CD4-positive, CD25-positive, alpha-beta regulatory T cell (primary cell): ENCODE data around the gene SETX. TPM values are rescaled to one million over a fixed set of nuclear protein-coding genes. Genes with fewer than 3 reads are reported as not detected.

Experiments used
- ATAC-seq, 2 donors: fragments of 150-1000 bp; cut with Tn5 transposase; one replicate each; pipeline ENCODE4 v1.10.0; 2021; ENCODE audit warnings: low read depth in 2 of 2, moderate number of reproducible peaks in 2 of 2, moderate library complexity in 1 of 2
- DNase-seq, 3 donors: peaks; one replicate each; pipeline versions ENCODE4 v3.0.0 to v3.0.0-alpha.2; 2012 to 2022; ENCODE audit warnings: mixed read lengths in 1 of 3
- H3K27ac ChIP-seq: one replicate; pipeline ENCODE4 v1.7.0; 2013; ENCODE audit warnings: mild to moderate bottlenecking, low read length; ENCODE audit not compliant: insufficient read depth, poor library complexity, severe bottlenecking
- H3K27me3 ChIP-seq: one replicate; pipeline ENCODE4 v1.7.0; 2013; ENCODE audit warnings: low read length; ENCODE audit not compliant: control insufficient read depth, insufficient read depth
- H3K36me3 ChIP-seq: one replicate; pipeline ENCODE4 v1.7.0; 2013; ENCODE audit warnings: mild to moderate bottlenecking, low read length, moderate library complexity; ENCODE audit not compliant: control insufficient read depth, insufficient read depth
- H3K4me1 ChIP-seq: 2 replicates; pipeline ENCODE4 v1.7.0; 2013; ENCODE audit warnings: mild to moderate bottlenecking, low read length; ENCODE audit not compliant: insufficient read depth, control insufficient read depth, poor library complexity, severe bottlenecking
- H3K4me3 ChIP-seq: one replicate; pipeline ENCODE4 v1.7.0; 2013; ENCODE audit warnings: low read depth, mild to moderate bottlenecking, low read length, moderate library complexity
- H3K9me3 ChIP-seq, 2 experiments: 1 replicate in 1 of 2; 2 replicates in 1 of 2; pipeline ENCODE4 v1.7.0; 2013; ENCODE audit warnings: low read length in 2 of 2, mild to moderate bottlenecking in 1 of 2, moderate library complexity in 1 of 2; ENCODE audit not compliant: control insufficient read depth in 2 of 2
- H3K27ac Mint-ChIP-seq, 3 donors: one replicate each; pipeline ENCODE4 v1.8.0; 2020 to 2022; ENCODE audit warnings: mild to moderate bottlenecking in 3 of 3, mixed read lengths in 3 of 3, moderate library complexity in 2 of 3
- H3K27me3 Mint-ChIP-seq: one replicate; pipeline ENCODE4 v1.8.0; 2022; ENCODE audit warnings: mild to moderate bottlenecking, mixed read lengths
- H3K36me3 Mint-ChIP-seq: one replicate; pipeline ENCODE4 v1.8.0; 2020; ENCODE audit warnings: mixed read lengths
- H3K4me1 Mint-ChIP-seq, 4 donors: one replicate each; pipeline ENCODE4 v1.8.0; 2020 to 2022; ENCODE audit warnings: mixed read lengths in 4 of 4, mild to moderate bottlenecking in 1 of 4
- H3K4me3 Mint-ChIP-seq, 4 donors: one replicate each; pipeline ENCODE4 v1.8.0; 2020 to 2022; ENCODE audit warnings: mild to moderate bottlenecking in 4 of 4, mixed read lengths in 4 of 4, moderate library complexity in 3 of 4
- H3K9me3 Mint-ChIP-seq, 7 donors: one replicate each; pipeline ENCODE4 v1.8.0; 2020 to 2022; ENCODE audit warnings: mixed read lengths in 7 of 7, mild to moderate bottlenecking in 3 of 7, moderate library complexity in 2 of 7
- polyA plus RNA-seq, 4 donors: library from polyadenylated mRNA; unstranded; fragments of 300-500 nt; fragmentation: Illumina TruSeq; gene quantifications; one replicate each; pipeline ENCODE4 v1.2.3, GENCODE V29; 2021
- total RNA-seq: library from RNA; stranded (reverse); gene quantifications from one replicate; pipeline ENCODE4 v1.2.3, GENCODE V29; 2022

The SETX gene
- total and polyA plus RNA-seq, 5 donors from 2014 or later = 22.6 to 70.5 (median 30.6) TPM

GRCh38 chr9:132301521-132301920 lies 53.3 kb downstream of the SETX start:
- no peaks in the 10 kb centered on the region for H3K27me3 Mint-ChIP-seq
- no peaks in the 10 kb centered on the region for H3K4me1 ChIP-seq
- no peak overlapping the region for H3K4me3 Mint-ChIP-seq
- H3K27ac Mint-ChIP-seq = peak overlapping the region in 1 of 3 donors; percentile 58
- no peak overlapping the region for H3K4me3 ChIP-seq
- DNase-seq (no peak), ATAC-seq (no peak)
- H3K4me1 Mint-ChIP-seq = peaks cover 0 to 32% (median 17%) of the 10 kb centered on the region in 4 donors
- H3K36me3 ChIP-seq = peaks cover 78% of the 10 kb centered on the region
- H3K27ac ChIP-seq = no peak overlapping the region
- H3K36me3 Mint-ChIP-seq = peaks cover 40% of the 10 kb centered on the region
- no peaks in the 10 kb centered on the region for H3K9me3 Mint-ChIP-seq
- no peaks in the 10 kb centered on the region for H3K9me3 ChIP-seq
- no peaks in the 10 kb centered on the region for H3K27me3 ChIP-seq

GRCh38 chr9:132299221-132299620 lies 55.6 kb downstream of the SETX start:
- DNase-seq (no peak), ATAC-seq (no peak)
- H3K36me3 Mint-ChIP-seq = peaks cover 43% of the 10 kb centered on the region
- no peaks in the 10 kb centered on the region for H3K27me3 ChIP-seq
- H3K36me3 ChIP-seq = peaks cover 85% of the 10 kb centered on the region
- no peaks in the 10 kb centered on the region for H3K4me1 ChIP-seq
- H3K4me3 Mint-ChIP-seq = no peak overlapping the region
- peaks cover 6 to 35% (median 18%) of the 10 kb centered on the region in 4 donors for H3K4me1 Mint-ChIP-seq
- no peak overlapping the region for H3K4me3 ChIP-seq
- no peaks in the 10 kb centered on the region for H3K9me3 Mint-ChIP-seq
- H3K9me3 ChIP-seq = no peaks in the 10 kb centered on the region
- peak overlapping the region in 2 of 3 donors; percentile 4 to 33 for H3K27ac Mint-ChIP-seq
- no peak overlapping the region for H3K27ac ChIP-seq
- no peaks in the 10 kb centered on the region for H3K27me3 Mint-ChIP-seq

DNA sequence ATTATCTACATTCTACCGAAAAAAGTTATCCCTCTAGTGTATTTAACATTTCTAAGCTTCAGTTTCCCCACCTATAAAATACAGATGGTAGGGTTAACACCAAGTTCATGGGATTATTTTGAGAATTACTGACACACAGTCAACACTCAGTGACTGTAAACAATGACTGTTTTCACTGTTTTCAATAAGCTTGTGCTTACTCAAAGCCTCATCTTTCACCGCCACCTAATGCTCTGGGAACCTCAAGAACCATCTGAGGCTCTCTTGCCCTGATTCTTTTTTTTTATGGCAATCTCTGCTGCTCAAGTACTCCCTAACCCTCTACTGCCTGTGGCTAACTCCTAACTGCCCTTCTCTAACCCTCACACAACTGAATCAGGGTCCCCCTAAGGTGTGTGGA lies 59.6 kb downstream of the SETX start:
- no peaks in the 10 kb centered on the region for H3K27me3 Mint-ChIP-seq
- DNase-seq (no peak), ATAC-seq (no peak)
- Histone ChIP-seq H3K27me3 (no peaks in the 10 kb centered on the region), H3K4me1 (peaks cover 6% of the 10 kb centered on the region), H3K36me3 (peaks cover 77% of the 10 kb centered on the region), H3K9me3 (no peaks in the 10 kb centered on the region), H3K4me3 (no peak overlapping the region), H3K27ac (no peak overlapping the region)
- no peaks in the 10 kb centered on the region for H3K9me3 Mint-ChIP-seq
- no peak overlapping the region for H3K4me3 Mint-ChIP-seq
- peak overlapping the region in 1 of 3 donors; percentile 44 for H3K27ac Mint-ChIP-seq
- peaks cover 12 to 41% (median 19%) of the 10 kb centered on the region in 4 donors for H3K4me1 Mint-ChIP-seq
- peaks cover 44% of the 10 kb centered on the region for H3K36me3 Mint-ChIP-seq

DNA sequence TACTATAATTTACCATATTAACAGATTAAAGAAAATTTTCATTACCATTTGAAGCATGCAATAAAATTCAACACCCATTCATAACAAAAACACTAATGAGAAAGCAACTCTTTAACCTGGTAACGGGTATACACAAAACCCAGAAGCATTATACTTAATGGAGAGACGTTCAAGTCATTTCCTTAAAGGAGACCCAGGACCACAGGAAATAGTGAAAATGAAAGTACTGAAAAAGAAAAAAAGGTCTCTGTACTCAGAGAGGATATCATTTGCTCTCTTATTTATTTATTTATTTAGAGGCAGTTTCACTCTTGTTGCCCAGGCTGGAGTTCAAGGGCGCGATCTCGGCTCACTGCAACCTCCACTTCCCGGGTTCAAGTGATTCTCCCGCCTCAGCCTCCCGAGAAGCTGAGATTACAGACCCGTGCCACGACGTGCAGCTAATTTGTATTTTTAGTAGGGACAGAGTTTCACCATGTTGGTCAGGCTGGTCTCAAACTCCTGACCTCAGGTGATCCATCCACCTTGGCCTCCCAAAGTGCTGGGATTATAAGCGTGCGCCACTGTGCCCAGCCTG lies 61.6 kb downstream of the SETX start:
- H3K36me3 Mint-ChIP-seq = peaks cover 38% of the 10 kb centered on the region
- Histone ChIP-seq H3K9me3 (no peaks in the 10 kb centered on the region), H3K36me3 (peaks cover 71% of the 10 kb centered on the region), H3K4me3 (peak overlapping the region; percentile 26), H3K27me3 (no peaks in the 10 kb centered on the region), H3K4me1 (peaks cover 6% of the 10 kb centered on the region), H3K27ac (no peak overlapping the region)
- H3K4me3 Mint-ChIP-seq = peak overlapping the region in 1 of 4 donors; percentile 33
- DNase-seq (peak in 2 of 3 donors; percentile 15 to 63), ATAC-seq (peak; percentile 50)
- no peaks in the 10 kb centered on the region for H3K27me3 Mint-ChIP-seq
- peaks cover 16 to 38% (median 18%) of the 10 kb centered on the region in 4 donors for H3K4me1 Mint-ChIP-seq
- peak overlapping the region in 1 of 3 donors; percentile 69 for H3K27ac Mint-ChIP-seq
- H3K9me3 Mint-ChIP-seq = no peaks in the 10 kb centered on the region

DNA sequence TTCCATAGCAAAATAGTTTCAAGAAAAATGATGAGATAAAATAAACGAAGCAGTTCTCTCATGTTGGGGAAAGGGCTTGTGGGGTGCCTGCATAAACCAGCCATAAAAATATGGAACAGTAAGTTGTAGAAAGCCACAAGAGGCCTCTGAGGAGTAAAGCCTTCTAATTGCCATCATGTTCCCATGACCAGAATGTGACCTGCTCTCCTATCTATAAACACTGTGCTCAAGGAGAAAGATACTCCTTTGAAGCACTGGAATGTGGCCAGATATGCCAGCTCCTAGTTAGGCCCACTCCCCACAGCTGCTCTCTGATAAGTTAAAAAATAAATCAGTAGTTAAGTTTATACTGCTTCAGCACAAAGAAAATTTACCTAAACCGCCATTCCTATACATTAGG lies 65.8 kb downstream of the SETX start:
- Histone ChIP-seq H3K27me3 (no peaks in the 10 kb centered on the region), H3K9me3 (no peaks in the 10 kb centered on the region), H3K4me3 (no peak overlapping the region), H3K27ac (no peak overlapping the region), H3K4me1 (peaks cover 6% of the 10 kb centered on the region), H3K36me3 (peaks cover 68% of the 10 kb centered on the region)
- ATAC-seq = no peak
- peak overlapping the region; percentile 62 to 83 (median 62) for H3K27ac Mint-ChIP-seq
- H3K27me3 Mint-ChIP-seq = no peaks in the 10 kb centered on the region
- no peaks in the 10 kb centered on the region for H3K9me3 Mint-ChIP-seq
- no peak overlapping the region for H3K4me3 Mint-ChIP-seq
- H3K4me1 Mint-ChIP-seq = peaks cover 7 to 21% (median 14%) of the 10 kb centered on the region in 4 donors
- DNase-seq = no peak
- H3K36me3 Mint-ChIP-seq = peaks cover 23% of the 10 kb centered on the region

- Mint-ChIP-seq H3K27me3 (no peaks in the 10 kb centered on the region), H3K4me3 (no peak overlapping the region), H3K9me3 (no peaks in the 10 kb centered on the region), H3K36me3 (peaks cover 28% of the 10 kb centered on the region), H3K27ac (peak overlapping the region in 1 of 3 donors; percentile 32), H3K4me1 (peaks cover 7 to 23% (median 13%) of the 10 kb centered on the region in 4 donors)
- H3K4me3 ChIP-seq = no peak overlapping the region
- H3K36me3 ChIP-seq = peaks cover 71% of the 10 kb centered on the region
- ATAC-seq (no peak), DNase-seq (no peak)
- H3K4me1 ChIP-seq = peaks cover 5% of the 10 kb centered on the region
- no peak overlapping the region for H3K27ac ChIP-seq
- H3K27me3 ChIP-seq = no peaks in the 10 kb centered on the region
- no peaks in the 10 kb centered on the region for H3K9me3 ChIP-seq
Measured at GRCh38 chr9:132288361-132288760, 66.4 kb downstream of the SETX start.

GRCh38 chr9:132287256-132287760 lies 67.5 kb downstream of the SETX start:
- Mint-ChIP-seq H3K27me3 (no peaks in the 10 kb centered on the region), H3K4me3 (no peak overlapping the region), H3K9me3 (no peaks in the 10 kb centered on the region), H3K4me1 (peaks cover 2 to 14% (median 6%) of the 10 kb centered on the region in 4 donors), H3K27ac (no peak overlapping the region), H3K36me3 (peaks cover 31% of the 10 kb centered on the region)
- no peaks in the 10 kb centered on the region for H3K27me3 ChIP-seq
- H3K4me1 ChIP-seq = no peaks in the 10 kb centered on the region
- H3K36me3 ChIP-seq = peaks cover 78% of the 10 kb centered on the region
- no peak overlapping the region for H3K27ac ChIP-seq
- H3K4me3 ChIP-seq = no peak overlapping the region
- ATAC-seq (no peak), DNase-seq (no peak)
- H3K9me3 ChIP-seq = no peaks in the 10 kb centered on the region

DNA sequence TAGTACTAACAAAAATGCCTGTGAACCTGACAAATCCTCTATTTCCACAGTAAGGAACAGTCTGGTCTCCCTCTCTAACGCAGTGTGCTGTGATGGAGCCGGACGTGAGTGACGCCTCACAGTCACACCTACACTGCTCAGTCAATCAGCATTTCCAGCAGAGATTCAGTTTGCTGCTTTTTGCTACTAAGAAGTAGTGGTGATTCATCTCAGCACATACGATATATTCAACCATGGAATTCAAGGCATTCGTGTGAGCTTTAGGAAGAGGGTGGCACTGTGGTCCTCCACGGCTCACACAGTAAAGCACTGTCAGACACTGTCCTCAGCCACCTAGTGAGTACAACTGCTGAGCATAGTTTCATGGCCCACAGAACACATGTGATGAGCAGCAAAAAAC lies 70.9 kb downstream of the SETX start:
- peak overlapping the region in 2 of 3 donors; percentile 20 to 27 for H3K27ac Mint-ChIP-seq
- DNase-seq = no peak

More for the DNA sequence above, 70.9 kb downstream of the SETX start:
- Histone ChIP-seq H3K9me3 (no peaks in the 10 kb centered on the region), H3K27me3 (no peaks in the 10 kb centered on the region), H3K4me1 (no peaks in the 10 kb centered on the region), H3K36me3 (peaks cover 93% of the 10 kb centered on the region), H3K27ac (no peak overlapping the region), H3K4me3 (no peak overlapping the region)
- ATAC-seq = no peak
- no peak overlapping the region for H3K4me3 Mint-ChIP-seq
- no peaks in the 10 kb centered on the region for H3K27me3 Mint-ChIP-seq
- H3K36me3 Mint-ChIP-seq = peaks cover 49% of the 10 kb centered on the region
- H3K4me1 Mint-ChIP-seq = peaks cover 3 to 14% (median 4%) of the 10 kb centered on the region in 4 donors
- H3K9me3 Mint-ChIP-seq = no peaks in the 10 kb centered on the region
